KMS-11 (cell line): ENCODE data around the gene ADIPOR1.
"Not testable (repeated sequence)": the region's sequence is repeated elsewhere in the genome, so short reads cannot be mapped to it uniquely, and the experiment has no call there.

Source experiments
- H2AFZ ChIP-seq: fragments of 200-600 bp; sonication (generic); 2 replicates; pipeline ENCODE4 v1.6.1; 2016; ENCODE audit warnings: antibody characterized with exemption, mixed run types, low read depth
- H3K27ac ChIP-seq: fragments of 200-600 bp; sonication (generic); 2 replicates; pipeline ENCODE4 v1.6.1; 2016; ENCODE audit warnings: mild to moderate bottlenecking, mixed run types
- H3K27me3 ChIP-seq: fragments of 200-600 bp; sonication (generic); 2 replicates; pipeline ENCODE4 v1.6.1; 2017; ENCODE audit warnings: mild to moderate bottlenecking, low read depth, mixed run types, moderate library complexity; ENCODE audit not compliant: insufficient read depth
- H3K36me3 ChIP-seq: fragments of 200-600 bp; sonication (generic); 2 replicates; pipeline ENCODE4 v1.6.1; 2017; ENCODE audit warnings: mild to moderate bottlenecking, mixed run types; ENCODE audit not compliant: insufficient read depth
- H3K4me1 ChIP-seq: fragments of 200-600 bp; sonication (generic); 2 replicates; pipeline ENCODE4 v1.6.1; 2016; ENCODE audit warnings: mild to moderate bottlenecking, low read depth, mixed run types; ENCODE audit not compliant: poor library complexity, severe bottlenecking
- H3K4me2 ChIP-seq: fragments of 200-600 bp; sonication (generic); 2 replicates; pipeline ENCODE4 v1.7.0; 2016; ENCODE audit warnings: mild to moderate bottlenecking, mixed run types
- H3K4me3 ChIP-seq: fragments of 200-600 bp; sonication (generic); IDR thresholded peaks from 2 replicates; pipeline ENCODE4 v1.6.1; 2017; ENCODE audit warnings: low read depth, low read length, mixed read lengths; ENCODE audit not compliant: insufficient read depth
- H3K79me2 ChIP-seq: fragments of 200-600 bp; sonication (generic); 2 replicates; pipeline ENCODE4 v1.6.1; 2016; ENCODE audit warnings: low read depth, mixed run types; ENCODE audit not compliant: insufficient read depth
- H3K9ac ChIP-seq: fragments of 200-600 bp; sonication (generic); 2 replicates; pipeline ENCODE4 v1.6.1; 2016; ENCODE audit warnings: mild to moderate bottlenecking, mixed run types
- H4K20me1 ChIP-seq: fragments of 200-600 bp; sonication (generic); 2 replicates; pipeline ENCODE4 v1.6.1; 2016; ENCODE audit warnings: mild to moderate bottlenecking, mixed run types; ENCODE audit not compliant: insufficient read depth
- CTCF ChIP-seq: fragments of 200-600 bp; sonication (generic); conservative IDR thresholded peaks from 2 replicates; pipeline ENCODE4 v1.6.1; 2017; ENCODE audit warnings: low read depth, mild to moderate bottlenecking, antibody characterized with exemption, low read length, moderate library complexity, mixed read lengths

ADIPOR1 gene

GRCh38 chr1:202957733-202958543, at the start of gene ADIPOR1:
TSS of gene ADIPOR1 (minus strand) at chr1:202958312. CDS start at chr1:202951070, 7,242 bp downstream.
- peak within 1 kb of the TSS; percentile 57 for H2AFZ ChIP-seq
- H4K20me1 ChIP-seq: no peaks in the 10 kb centered on the region
- TF ChIP-seq CTCF: no peak; the same call in 1 of the 2 replicates
- H3K9ac ChIP-seq: peak within 1 kb of the TSS; percentile 80
- H3K4me2 ChIP-seq: peak within 1 kb of the TSS; percentile 90
- peaks cover 50% of the 10 kb centered on the region for H3K4me1 ChIP-seq
- H3K79me2 ChIP-seq: peaks cover 50% of the 10 kb centered on the region
- H3K27ac ChIP-seq: peak within 1 kb of the TSS; percentile 47
- no peaks in the 10 kb centered on the region for H3K36me3 ChIP-seq
- H3K27me3 ChIP-seq: no peaks in the 10 kb centered on the region
- H3K4me3 ChIP-seq: peak within 1 kb of the TSS; percentile 96

GRCh38 chr1:203006948-203007871, 49.1 kb upstream of the ADIPOR1 start, which contains the start of gene TMEM183A:
TSS of gene TMEM183A (plus strand) at chr1:203007374. CDS start at chr1:203007466, 92 bp downstream.
- Histone ChIP-seq H3K4me3 (peak within 1 kb of the TSS; percentile 80), H2AFZ (peak within 1 kb of the TSS; percentile 87), H3K9ac (peak within 1 kb of the TSS; percentile 83), H4K20me1 (no peaks in the 10 kb centered on the region), H3K27ac (peak within 1 kb of the TSS; percentile 88), H3K27me3 (no peaks in the 10 kb centered on the region), H3K4me2 (peak within 1 kb of the TSS; percentile 73), H3K36me3 (peaks cover 26% of the 10 kb centered on the region; the same call in 1 of the 2 replicates), H3K79me2 (peaks cover 41% of the 10 kb centered on the region), H3K4me1 (peaks cover 14% of the 10 kb centered on the region)
- no peak for TF ChIP-seq CTCF

- H3K27me3 ChIP-seq, H3K9ac ChIP-seq, H4K20me1 ChIP-seq: not testable (repeated sequence)
- Histone ChIP-seq H3K4me1 (peaks cover 14% of the 10 kb centered on the region), H3K36me3 (peaks cover 13% of the 10 kb centered on the region; the same call in 1 of the 2 replicates), H3K79me2 (peaks cover 31% of the 10 kb centered on the region), H3K4me3 (peak overlapping the region; percentile 20), H3K27ac (peak overlapping the region; percentile 88; the same call in 1 of the 2 replicates), H2AFZ (peak overlapping the region; percentile 87; the same call in 1 of the 2 replicates), H3K4me2 (peak overlapping the region; percentile 46; the same call in 1 of the 2 replicates)
Observed at GRCh38 chr1:203005395-203006142, 47.5 kb upstream of the ADIPOR1 start.

GRCh38 chr1:203002951-203003350, 44.8 kb upstream of the ADIPOR1 start:
- no peak for TF ChIP-seq CTCF
- Histone ChIP-seq H3K27ac (no peak overlapping the region), H3K4me3 (no peak overlapping the region), H2AFZ (no peak overlapping the region), H3K27me3 (no peaks in the 10 kb centered on the region), H3K36me3 (no peaks in the 10 kb centered on the region), H3K4me2 (no peak overlapping the region), H3K4me1 (peaks cover 4% of the 10 kb centered on the region), H4K20me1 (no peaks in the 10 kb centered on the region), H3K79me2 (peaks cover 6% of the 10 kb centered on the region), H3K9ac (no peak overlapping the region)
